ENCODE measurements around the gene GMPPA. TPM values are rescaled to one million over a fixed set of nuclear protein-coding genes. Genes with fewer than 3 reads are reported as not detected.

GMPPA gene
- total and polyA plus RNA-seq, 9 of the 15 experiments (the other 6 are each of a cell fraction or from before 2014, with no cell fraction given): 7.0 to 101 (median 66.7) TPM

- no peak for TF ChIP-seq ARID4B (CRISPR knock-in tag; IDR thresholded peaks at IDR 0.05)
- TF ChIP-seq NFIX (CRISPR knock-in tag; IDR thresholded peaks at IDR 0.05; ENCODE audit: low read depth): no peak
- no peak for TF ChIP-seq USF2 (CRISPR knock-in tag; IDR thresholded peaks at IDR 0.05)
- TF ChIP-seq E2F3 (CRISPR knock-in tag; IDR thresholded peaks at IDR 0.05): no peak
- TF ChIP-seq ZNF695 (CRISPR knock-in tag; IDR thresholded peaks at IDR 0.05): no peak
- no peak for TF ChIP-seq SMARCA4 (IDR thresholded peaks at IDR 0.05)
- TF ChIP-seq TCF15 (CRISPR knock-in tag; IDR thresholded peaks at IDR 0.05): no peak
- no peak for TF ChIP-seq ELK3 (CRISPR knock-in tag; IDR thresholded peaks at IDR 0.05)
- no peak for TF ChIP-seq CAMTA2 (CRISPR knock-in tag; conservative IDR thresholded peaks at IDR 0.05)
These were observed 19.8 kb upstream of the GMPPA start (continued) for GRCh38 chr2:219478916-219479315.

All from K562 (cell line).